BE2C (cell line): ENCODE data around the gene EFNA5.

Experiments used
- DNase-seq: peaks from one replicate; pipeline ENCODE4 v3.0.0-alpha.2; 2020
- H3K27me3 ChIP-seq: fragments of 250-450 bp; sonication (Bioruptor Pico); 2 replicates; pipeline ENCODE4 v1.5.1; 2020; ENCODE audit warnings: mild to moderate bottlenecking
- H3K36me3 ChIP-seq: fragments of 250-450 bp; sonication (Bioruptor Pico); 2 replicates; pipeline ENCODE4 v1.5.1; 2020; ENCODE audit warnings: mild to moderate bottlenecking
- H3K4me1 ChIP-seq: fragments of 250-450 bp; sonication (Bioruptor Pico); 2 replicates; pipeline ENCODE4 v1.5.1; 2020
- H3K4me3 ChIP-seq: 2 replicates; pipeline ENCODE4 v1.5.1; 2011; ENCODE audit warnings: low read depth, low read length
- H3K9me3 ChIP-seq: fragments of 250-450 bp; sonication (Bioruptor Pico); 2 replicates; pipeline ENCODE4 v1.5.1; 2020
- CTCF ChIP-seq: IDR thresholded peaks from 2 replicates; pipeline ENCODE4 v1.5.1; 2012; ENCODE audit warnings: mild to moderate bottlenecking, low read depth, low read length

EFNA5 gene

DNA sequence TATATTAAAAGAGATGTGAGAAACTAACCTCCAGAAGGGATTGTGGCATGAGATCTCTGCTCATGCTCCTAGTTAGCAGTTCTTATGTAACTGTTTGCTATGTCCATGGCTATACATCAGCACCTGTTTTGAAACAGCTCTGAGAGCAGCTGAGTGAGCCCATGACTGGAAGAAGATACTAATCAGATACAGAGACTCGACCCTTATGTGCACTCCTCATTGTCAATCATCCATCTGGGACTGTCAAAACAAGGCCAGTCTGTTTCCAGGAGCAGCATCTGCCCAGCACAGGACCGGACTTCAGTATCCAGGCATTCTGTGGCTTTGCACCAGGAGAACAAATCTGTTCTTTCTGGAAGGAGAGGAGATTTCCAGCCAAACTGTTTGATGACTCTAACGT, 77.7 kb downstream of the EFNA5 start:
- Histone ChIP-seq H3K27me3 (no peaks in the 10 kb centered on the region), H3K4me1 (peaks cover 10% of the 10 kb centered on the region), H3K36me3 (no peaks in the 10 kb centered on the region), H3K4me3 (no peak overlapping the region), H3K9me3 (no peaks in the 10 kb centered on the region)
- no peak for TF ChIP-seq CTCF
- DNase-seq: peak; percentile 65

DNA sequence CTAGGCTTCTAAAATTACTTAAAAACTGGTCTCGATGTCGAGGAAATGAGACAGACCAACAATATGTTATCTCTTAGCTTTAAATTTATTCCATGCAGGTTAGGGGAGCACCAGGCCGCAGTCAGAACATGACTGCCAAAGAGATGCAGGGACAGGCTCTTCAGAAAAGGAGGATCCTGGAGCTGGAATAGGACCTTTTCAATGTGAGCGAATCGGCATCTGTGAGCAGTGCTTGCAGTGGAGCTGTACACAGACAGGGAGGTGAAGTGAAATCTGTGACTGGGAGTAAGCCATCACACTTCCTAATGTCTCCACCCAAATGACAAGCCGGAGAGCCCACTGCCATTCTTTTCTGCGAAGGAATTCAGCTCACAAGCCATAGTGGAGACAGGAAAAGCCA, 78.2 kb downstream of the EFNA5 start:
- no peak for TF ChIP-seq CTCF
- Histone ChIP-seq H3K4me3 (no peak overlapping the region), H3K36me3 (no peaks in the 10 kb centered on the region), H3K27me3 (no peaks in the 10 kb centered on the region), H3K4me1 (peaks cover 10% of the 10 kb centered on the region), H3K9me3 (no peaks in the 10 kb centered on the region)
- peak; percentile 17 for DNase-seq

DNA sequence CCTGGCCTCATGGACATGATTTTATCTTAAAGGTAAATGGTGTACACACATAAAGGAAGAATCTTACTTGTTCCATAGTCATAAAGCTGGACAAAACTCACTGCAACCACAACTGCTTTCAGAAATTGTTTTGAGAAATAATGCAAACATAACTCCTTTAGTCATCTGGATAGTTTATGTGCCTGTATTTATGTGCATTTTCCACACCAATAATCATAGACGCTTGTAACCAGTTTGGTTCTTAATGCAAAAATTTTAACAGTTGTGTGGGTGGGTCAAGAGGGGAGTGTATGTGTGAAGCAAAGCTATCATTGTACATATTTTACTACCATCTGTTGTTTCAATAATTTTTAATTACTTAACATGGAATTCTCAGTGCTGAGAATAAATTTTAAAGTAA, 80.1 kb downstream of the EFNA5 start:
- no peak for TF ChIP-seq CTCF
- Histone ChIP-seq H3K4me1 (peaks cover 10% of the 10 kb centered on the region), H3K27me3 (no peaks in the 10 kb centered on the region), H3K36me3 (no peaks in the 10 kb centered on the region), H3K9me3 (no peaks in the 10 kb centered on the region), H3K4me3 (no peak overlapping the region)
- no peak for DNase-seq

- H3K9me3 ChIP-seq: no peaks in the 10 kb centered on the region
- no peak for DNase-seq
- TF ChIP-seq CTCF: no peak
Observed at GRCh38 chr5:107589520-107590193, 81.1 kb downstream of the EFNA5 start.

DNA sequence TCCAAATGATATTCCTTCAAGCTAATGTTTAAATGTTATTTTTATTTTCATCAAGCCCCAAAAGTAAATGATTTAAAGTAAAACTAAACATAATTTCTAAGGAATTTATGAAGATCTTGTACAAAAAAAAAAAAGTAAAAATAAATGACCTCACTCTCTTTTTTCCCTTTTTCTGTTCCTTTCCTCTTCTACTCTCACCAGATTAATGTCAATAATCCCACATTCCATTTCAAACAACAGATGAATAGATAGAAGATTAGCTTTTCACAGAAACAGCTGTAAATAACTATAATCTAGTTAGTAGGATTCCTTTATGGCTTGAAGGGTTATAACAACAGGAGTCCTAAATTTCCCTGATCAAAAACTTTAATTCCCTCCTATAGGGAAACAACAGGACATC, 88.1 kb downstream of the EFNA5 start:
- no peak for TF ChIP-seq CTCF

More at GRCh38 chr5:107589520-107590193, 81.1 kb downstream of the EFNA5 start:
- H3K36me3 ChIP-seq: no peaks in the 10 kb centered on the region
- no peaks in the 10 kb centered on the region for H3K27me3 ChIP-seq
- H3K4me1 ChIP-seq: peaks cover 10% of the 10 kb centered on the region
- no peak overlapping the region for H3K4me3 ChIP-seq

More for the DNA sequence above, 88.1 kb downstream of the EFNA5 start:
- Histone ChIP-seq H3K36me3 (peaks cover 4% of the 10 kb centered on the region; the same call in 1 of the 2 replicates), H3K4me1 (peaks cover 11% of the 10 kb centered on the region), H3K27me3 (no peaks in the 10 kb centered on the region), H3K4me3 (no peak overlapping the region), H3K9me3 (no peaks in the 10 kb centered on the region)
- DNase-seq: no peak
